ENCODE measurements around the gene PPIA.
A peak's percentile ranks its signal among the peaks of the same experiment; 100 is the strongest.
"Not testable (repeated sequence)": the region's sequence is repeated elsewhere in the genome, so short reads cannot be mapped to it uniquely, and the experiment has no call there.

PPIA gene

DNA sequence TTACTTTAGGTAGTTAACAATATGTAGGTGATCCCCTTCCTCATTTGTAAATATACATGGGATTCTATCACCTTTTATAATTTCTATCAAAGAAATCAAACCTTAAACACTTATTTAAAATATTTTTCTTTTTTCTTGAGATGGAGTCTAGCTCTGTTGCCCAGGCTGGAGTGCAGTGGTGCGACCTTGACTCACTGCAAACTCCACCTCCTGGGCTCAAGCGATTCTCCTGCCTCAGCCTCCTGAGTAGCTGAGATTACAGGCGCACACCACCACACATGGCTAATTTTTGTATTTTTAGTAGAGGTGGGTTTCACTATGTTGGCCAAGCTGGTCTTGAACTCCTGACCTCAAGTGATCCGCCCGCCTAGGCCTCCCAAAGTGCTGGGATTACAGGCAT lies 47.0 kb downstream of the PPIA start:
- DNase-seq, result not testable (repeated sequence)

DNA sequence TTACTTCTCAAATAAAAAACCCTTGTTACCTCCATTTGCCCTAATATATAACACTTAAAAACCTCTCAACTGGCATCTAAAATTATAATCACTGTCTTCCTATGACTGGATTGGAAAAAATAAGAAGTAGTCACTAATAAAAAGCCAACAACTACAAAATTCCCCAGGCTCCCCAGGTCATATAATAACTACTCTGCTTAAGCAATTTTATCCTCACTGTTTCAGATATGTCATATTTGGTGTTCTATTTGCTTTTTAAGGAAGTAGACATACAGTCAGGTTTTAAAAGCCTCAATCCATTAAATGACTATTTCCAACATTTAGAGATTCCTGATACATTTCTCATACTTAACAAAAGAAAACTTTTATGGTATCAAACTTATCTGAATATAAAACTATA lies 49.0 kb downstream of the PPIA start:
- DNase-seq, result no peak

GRCh38 chr7:44846390-44846789 lies 49.9 kb downstream of the PPIA start:
- DNase-seq, result not testable (repeated sequence)

GRCh38 chr7:44846816-44847508 lies 50.5 kb downstream of the PPIA start:
- no peak for DNase-seq

DNA sequence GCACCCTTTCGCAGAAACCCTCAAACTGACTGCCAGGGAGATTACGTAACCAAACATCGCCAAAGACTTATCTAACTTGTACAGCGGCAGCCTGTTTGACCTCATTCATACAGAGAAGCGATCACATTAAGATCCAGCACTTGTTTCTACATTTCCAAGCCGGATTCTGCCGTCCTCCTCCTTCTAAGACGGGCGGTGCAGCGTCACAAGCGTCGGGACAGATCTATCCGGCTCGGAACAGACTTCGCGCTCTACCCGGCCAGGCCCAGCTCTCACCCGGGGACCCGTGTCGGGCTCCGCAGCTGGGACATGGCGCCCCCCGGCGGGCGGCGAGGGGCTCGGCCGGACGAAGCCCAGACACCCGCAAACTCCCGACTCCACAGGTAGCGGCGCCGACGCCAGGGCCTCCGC lies 51.0 kb downstream of the PPIA start:
- DNase-seq, result peak; percentile 88

- DNase-seq, result peak; percentile 99
Observed at GRCh38 chr7:44847920-44848634, 51.6 kb downstream of the PPIA start, which contains the start of gene H2AZ2. Gene H2AZ2 (minus strand): TSS chr7:44848087. CDS start chr7:44847971, 116 bp downstream.

DNA sequence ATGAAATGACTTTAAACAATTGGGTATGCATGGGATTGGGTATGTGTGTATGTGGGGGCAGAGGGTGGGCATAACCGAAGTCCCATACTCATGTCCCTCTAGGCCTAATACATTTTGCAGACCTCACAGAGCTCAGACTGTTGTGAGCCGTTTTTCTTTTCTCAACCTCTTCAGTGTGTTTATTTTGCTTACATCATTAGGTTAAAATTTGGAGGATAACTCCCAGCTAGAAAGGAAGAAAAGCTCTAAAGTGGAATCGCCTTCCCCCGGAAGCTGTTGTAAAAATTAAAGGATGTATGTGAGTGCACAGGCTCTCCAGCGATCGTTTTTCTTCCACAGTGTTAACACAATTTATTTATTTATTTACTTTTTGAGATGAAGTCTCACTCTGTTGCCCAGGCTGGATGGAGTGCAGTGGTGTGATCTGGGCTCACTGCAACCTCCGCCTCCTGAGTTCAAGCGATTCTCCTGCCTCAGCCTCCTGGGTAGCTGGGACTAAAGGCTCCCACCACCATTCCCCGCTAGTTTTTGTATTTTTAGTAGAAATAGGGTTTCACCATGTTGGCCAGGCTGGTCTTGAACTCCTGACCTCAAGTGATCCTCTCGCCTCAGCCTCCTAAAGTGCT lies 52.9 kb downstream of the PPIA start:
- no peak for DNase-seq

DNA sequence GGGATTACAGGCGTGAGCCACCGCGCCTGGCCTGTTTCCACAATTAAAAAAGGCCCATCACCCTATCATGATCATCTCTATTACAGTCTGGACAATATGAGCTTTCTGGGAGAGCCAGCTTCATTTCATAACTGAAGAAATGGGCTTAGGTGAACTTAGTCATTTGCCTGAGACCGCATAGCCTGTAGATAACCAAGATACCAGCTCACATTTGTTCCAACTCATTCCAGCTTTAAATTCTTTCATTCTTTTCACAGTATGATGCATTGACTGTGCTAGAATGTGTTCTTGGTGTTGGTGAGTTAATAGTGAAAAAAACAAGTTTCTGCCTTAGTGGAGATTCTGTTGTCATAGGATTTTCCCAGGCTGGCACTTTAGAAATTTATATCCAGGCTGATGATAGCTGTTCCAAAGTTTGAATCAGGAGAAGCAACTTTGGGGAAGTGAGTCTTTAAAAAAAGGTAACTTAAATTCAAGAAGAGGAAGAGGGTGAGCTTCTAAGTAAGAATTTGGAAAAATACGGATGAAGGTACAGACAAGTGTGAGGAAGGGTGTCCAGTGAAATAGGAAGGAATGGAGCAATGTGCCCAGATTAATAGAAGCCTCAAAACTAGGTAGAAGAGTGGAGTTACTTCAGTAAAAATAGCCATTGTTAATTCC lies 53.5 kb downstream of the PPIA start:
- DNase-seq, result no peak

- no peak for DNase-seq
Observed at GRCh38 chr7:44852590-44852989, 56.1 kb downstream of the PPIA start.
